Stimulated activated CD8-positive, alpha-beta memory T cell treated with anti-CD3 and anti-CD28 coated beads, Interleukin-7, amount 100 ng/mL, for 1 hour (primary cell): ENCODE measurements around the gene MTMR11.
A peak's percentile ranks its signal among the peaks of the same experiment; 100 is the strongest.
"Not testable (repeated sequence)": the region's sequence is repeated elsewhere in the genome, so short reads cannot be mapped to it uniquely, and the experiment has no call there.

ENCODE experiments used
- DNase-seq, 2 donors: peaks; one replicate each; pipeline ENCODE4 v3.0.0-alpha.2; 2020; ENCODE audit warnings: low read depth in 2 of 2

The MTMR11 gene

DNA sequence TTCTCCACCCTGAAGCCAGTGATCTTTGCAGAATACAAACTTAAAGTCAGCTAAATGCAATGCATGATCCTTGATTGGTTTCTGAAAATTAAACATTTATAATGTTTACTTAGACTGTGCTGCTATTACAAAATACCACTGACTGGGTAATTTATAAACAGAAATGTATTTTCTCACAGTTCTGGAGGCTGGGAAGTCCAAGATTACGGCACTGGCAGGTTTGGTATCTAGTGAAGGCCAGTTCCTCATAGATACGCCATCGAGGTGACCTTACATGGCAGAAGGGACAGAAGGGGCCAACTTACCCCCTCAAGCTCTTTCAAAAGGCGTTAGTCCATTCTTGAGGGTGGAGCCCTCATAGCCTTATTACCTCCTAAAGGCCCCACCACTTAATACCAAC lies 40.1 kb downstream of the MTMR11 start:
- DNase-seq, result no peak

GRCh38 chr1:149888999-149889289 lies 47.7 kb downstream of the MTMR11 start:
- no peak for DNase-seq

- DNase-seq, result peak; percentile 38
These were observed 48.3 kb downstream of the MTMR11 start for GRCh38 chr1:149888247-149888998.

- peak; percentile 37 to 44 for DNase-seq
These were observed 49.0 kb downstream of the MTMR11 start for GRCh38 chr1:149887456-149888246.

GRCh38 chr1:149887196-149887455 lies 49.6 kb downstream of the MTMR11 start:
- not testable (repeated sequence) for DNase-seq

- peak; percentile 61 to 65 for DNase-seq
These were observed 50.1 kb downstream of the MTMR11 start for GRCh38 chr1:149886396-149887195.

GRCh38 chr1:149886121-149886395 lies 50.6 kb downstream of the MTMR11 start:
- DNase-seq, result not testable (repeated sequence)

DNA sequence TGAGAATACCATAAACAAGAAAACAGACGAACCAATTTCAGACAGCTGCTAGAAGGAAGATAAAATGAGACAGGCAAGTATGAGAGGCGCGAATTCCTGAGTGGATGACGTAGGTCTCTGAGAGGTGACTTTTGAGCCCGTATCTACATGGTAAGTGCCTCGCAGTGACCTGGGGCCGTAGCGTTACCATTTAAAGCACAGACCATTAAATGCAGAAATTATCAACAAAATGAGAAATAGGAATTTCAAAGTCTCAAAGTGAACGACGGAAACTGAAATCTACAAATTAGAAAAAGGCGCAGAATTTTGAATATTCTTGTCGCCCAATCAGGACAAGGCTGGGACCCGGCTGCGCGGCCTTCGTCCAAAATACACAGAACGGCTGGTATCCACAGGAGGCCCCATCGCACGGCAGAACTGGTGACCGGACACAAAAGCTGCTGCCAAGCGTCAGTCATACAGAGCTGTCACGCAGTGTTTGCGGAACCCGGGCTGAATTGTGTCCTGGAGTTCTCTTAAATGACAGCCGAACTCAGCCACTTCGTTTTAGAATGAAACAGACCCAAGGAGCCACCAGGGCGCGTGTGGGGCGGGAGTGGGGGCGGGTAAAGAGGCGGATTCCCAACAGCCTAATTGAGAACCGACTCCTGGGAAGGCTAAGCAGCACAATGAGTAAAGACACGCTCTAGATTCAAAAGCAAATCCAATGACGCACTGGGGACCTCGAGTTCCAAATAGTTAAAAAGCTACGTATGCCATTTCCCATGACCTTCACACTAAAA lies 51.1 kb downstream of the MTMR11 start:
- DNase-seq, result peak; percentile 16 to 24

DNA sequence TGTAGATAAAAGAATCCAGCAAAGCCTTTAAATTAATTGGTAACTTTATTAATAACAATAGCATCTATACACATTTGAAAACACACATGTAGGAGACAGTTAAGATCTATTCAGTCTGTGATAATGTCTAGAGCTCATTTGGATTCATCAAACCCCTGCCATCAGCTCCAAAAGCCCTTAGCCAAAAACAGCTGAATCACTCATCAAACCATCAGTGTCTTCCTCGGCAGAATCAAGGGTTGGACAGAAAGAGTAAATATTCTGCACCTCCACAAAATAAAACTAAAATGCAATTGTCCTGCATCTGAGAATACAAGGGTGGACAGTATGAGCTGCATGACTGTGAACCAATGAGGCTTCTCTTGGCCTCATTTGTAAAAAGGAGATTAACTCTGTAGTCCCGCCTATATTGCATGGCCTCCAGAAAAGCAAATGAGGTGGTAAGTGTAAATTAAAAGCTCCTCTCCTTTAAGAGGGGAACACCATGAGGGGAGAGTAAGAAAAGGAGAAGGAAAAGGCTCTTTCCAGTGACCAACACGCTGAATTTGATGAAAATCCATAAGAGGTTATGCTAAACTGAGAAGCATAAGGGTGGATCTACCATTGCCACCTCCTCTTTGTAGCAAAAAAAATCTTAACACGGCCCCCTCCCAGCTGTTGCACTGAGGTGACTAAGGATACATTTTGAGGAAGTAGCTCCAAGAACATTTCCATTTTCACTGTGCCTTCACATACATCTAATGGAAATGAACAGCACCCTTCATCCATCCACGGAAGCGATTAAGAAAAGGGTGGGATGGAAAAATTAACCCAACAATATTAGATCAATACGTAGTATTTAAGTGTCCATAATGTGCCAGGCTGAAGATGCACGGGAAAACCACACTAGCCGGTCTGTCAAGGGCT lies 52.0 kb downstream of the MTMR11 start:
- DNase-seq, result no peak

- no peak for DNase-seq
These were observed 53.0 kb downstream of the MTMR11 start for GRCh38 chr1:149883598-149884247.

DNA sequence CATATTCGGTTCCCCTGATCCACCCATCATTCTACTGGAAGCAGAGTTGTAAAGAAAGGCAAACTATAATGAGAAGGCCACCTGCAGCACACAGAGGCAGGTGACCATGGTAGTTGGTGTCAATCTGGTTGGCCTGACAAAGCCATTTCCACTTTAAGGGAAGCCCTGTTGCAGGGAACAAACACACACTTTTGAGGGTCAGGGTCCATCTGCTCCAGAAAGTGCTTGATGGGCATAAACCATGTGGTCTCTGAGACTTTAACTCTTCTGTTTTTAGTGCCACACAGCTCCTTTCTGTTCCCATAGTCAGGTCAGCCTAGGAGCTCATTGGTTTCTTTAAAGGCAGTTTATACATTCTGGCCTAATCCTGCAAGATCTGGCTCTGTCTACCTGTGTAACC lies 54.8 kb downstream of the MTMR11 start:
- no peak for DNase-seq

- no peak for DNase-seq
These were observed 57.1 kb downstream of the MTMR11 start for GRCh38 chr1:149879556-149879955.
